Peyer's patch (tissue), 4 donors: ENCODE results near the gene SPON2.

Experiments
- CTCF ChIP-seq, 6 experiments: fragments of 450-650 bp in 4 of 6; fragments of 200-600 bp in 2 of 6; sonication (generic) in 1 of 6; IDR thresholded peaks; one replicate each; pipeline ENCODE4 v1.5.1; 2017 to 2019; ENCODE audit warnings: antibody characterized with exemption in 6 of 6, mild to moderate bottlenecking in 3 of 6, moderate library complexity in 1 of 6
- POLR2A ChIP-seq, 2 donors: fragments of 450-650 bp; IDR thresholded peaks; one replicate each; pipeline ENCODE4 v1.5.1; 2017; ENCODE audit warnings: antibody characterized with exemption in 2 of 2, mild to moderate bottlenecking in 2 of 2, moderate library complexity in 2 of 2

GRCh38 chr4:1160351-1160750, 12.0 kb downstream of the SPON2 start:
- TF ChIP-seq POLR2A (IDR thresholded peaks at IDR 0.05) (no peak), CTCF (IDR thresholded peaks at IDR 0.05) (no peak)
